ENCODE results near the gene LYZ. TPM values are rescaled to one million over a fixed set of nuclear protein-coding genes. Genes with fewer than 3 reads are reported as not detected.

Gene LYZ
- total RNA-seq, 1 donor from 2014 or later = 0.37 TPM

DNA sequence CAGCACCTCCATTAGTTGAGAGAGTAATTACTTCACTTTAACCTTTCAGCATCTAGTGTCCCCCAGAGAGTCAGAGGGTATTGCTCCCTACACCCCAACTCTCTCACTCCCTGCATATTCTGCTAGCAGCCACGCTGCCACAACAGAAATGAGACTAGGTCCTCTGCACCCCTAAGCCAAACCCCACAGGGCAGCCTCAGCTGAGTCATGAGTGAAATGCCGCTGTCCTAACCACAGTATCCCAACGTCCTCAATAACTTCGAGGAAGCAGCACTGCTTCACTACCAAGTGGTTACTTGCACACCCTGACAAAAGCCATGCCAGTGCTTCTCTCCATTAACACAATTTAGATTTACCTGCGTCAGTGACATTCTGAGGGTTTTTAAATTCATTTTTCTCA, 6.9 kb upstream of the LYZ start:
- Mint-ChIP-seq H3K36me3 (ENCODE audit: unreplicated experiment) (no peaks in the 10 kb centered on the region), H3K4me3 (ENCODE audit: unreplicated experiment) (no peak overlapping the region), H3K27ac (ENCODE audit: unreplicated experiment) (no peak overlapping the region), H3K9me3 (ENCODE audit: unreplicated experiment) (no peaks in the 10 kb centered on the region), H3K4me1 (ENCODE audit: low read depth, unreplicated experiment) (no peaks in the 10 kb centered on the region), H3K27me3 (ENCODE audit: unreplicated experiment) (no peaks in the 10 kb centered on the region)
- TF ChIP-seq, protein P1, sequence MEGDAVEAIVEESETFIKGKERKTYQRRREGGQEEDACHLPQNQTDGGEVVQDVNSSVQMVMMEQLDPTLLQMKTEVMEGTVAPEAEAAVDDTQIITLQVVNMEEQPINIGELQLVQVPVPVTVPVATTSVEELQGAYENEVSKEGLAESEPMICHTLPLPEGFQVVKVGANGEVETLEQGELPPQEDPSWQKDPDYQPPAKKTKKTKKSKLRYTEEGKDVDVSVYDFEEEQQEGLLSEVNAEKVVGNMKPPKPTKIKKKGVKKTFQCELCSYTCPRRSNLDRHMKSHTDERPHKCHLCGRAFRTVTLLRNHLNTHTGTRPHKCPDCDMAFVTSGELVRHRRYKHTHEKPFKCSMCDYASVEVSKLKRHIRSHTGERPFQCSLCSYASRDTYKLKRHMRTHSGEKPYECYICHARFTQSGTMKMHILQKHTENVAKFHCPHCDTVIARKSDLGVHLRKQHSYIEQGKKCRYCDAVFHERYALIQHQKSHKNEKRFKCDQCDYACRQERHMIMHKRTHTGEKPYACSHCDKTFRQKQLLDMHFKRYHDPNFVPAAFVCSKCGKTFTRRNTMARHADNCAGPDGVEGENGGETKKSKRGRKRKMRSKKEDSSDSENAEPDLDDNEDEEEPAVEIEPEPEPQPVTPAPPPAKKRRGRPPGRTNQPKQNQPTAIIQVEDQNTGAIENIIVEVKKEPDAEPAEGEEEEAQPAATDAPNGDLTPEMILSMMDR (IDR thresholded peaks at IDR 0.05; ENCODE audit: partially characterized antibody, unreplicated experiment) = no peak
- no peak for DNase-seq

DNA sequence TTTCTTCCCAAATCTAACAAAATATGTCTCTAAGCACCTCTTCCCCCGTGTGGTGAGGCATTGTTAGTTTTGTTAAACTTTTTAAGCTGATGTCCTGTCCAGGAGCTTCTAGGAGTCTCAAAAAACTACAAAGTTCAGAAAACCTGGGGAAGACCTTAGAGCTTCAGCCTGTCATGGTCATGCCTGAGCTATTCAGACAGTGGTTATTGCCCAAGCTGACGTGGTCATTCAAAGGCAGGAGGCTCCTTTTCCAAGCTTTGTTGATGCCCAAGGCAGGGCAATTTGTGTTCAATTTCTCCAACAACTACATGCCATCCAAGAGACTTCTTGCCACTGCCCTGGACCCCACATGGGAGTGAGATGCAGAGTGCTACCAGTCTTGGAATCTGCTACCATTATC, 5.8 kb upstream of the LYZ start:
- Mint-ChIP-seq H3K36me3 (ENCODE audit: unreplicated experiment) (no peaks in the 10 kb centered on the region), H3K27me3 (ENCODE audit: unreplicated experiment) (no peaks in the 10 kb centered on the region), H3K4me1 (ENCODE audit: low read depth, unreplicated experiment) (no peaks in the 10 kb centered on the region), H3K4me3 (ENCODE audit: unreplicated experiment) (no peak overlapping the region), H3K9me3 (ENCODE audit: unreplicated experiment) (no peaks in the 10 kb centered on the region), H3K27ac (ENCODE audit: unreplicated experiment) (no peak overlapping the region)
- no peak for DNase-seq
- TF ChIP-seq, protein P1 (IDR thresholded peaks at IDR 0.05; ENCODE audit: partially characterized antibody, unreplicated experiment) = no peak

DNA sequence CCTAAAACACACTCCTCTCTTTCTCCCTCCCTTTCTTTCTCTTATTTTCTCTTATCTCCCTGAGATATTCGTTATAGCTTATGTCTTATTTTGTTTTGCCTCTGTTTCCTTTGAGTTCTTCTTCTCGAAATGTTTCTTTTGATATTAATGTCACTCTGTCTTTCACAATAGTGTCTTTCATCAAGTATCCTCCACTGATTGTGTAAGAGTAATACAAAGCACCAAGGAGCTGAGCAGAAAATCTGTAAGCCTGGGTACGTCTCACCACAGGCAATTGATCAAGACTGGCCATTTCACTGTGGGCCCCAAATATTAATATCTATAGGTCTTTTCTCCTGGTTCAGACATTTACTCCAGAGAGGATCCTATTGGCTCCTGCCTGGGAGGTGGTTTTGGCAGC, 4.8 kb upstream of the LYZ start:
- Mint-ChIP-seq H3K27me3 (ENCODE audit: unreplicated experiment) (no peaks in the 10 kb centered on the region), H3K27ac (ENCODE audit: unreplicated experiment) (no peak overlapping the region), H3K4me3 (ENCODE audit: unreplicated experiment) (no peak overlapping the region), H3K36me3 (ENCODE audit: unreplicated experiment) (no peaks in the 10 kb centered on the region), H3K4me1 (ENCODE audit: low read depth, unreplicated experiment) (no peaks in the 10 kb centered on the region), H3K9me3 (ENCODE audit: unreplicated experiment) (no peaks in the 10 kb centered on the region)
- no peak for DNase-seq
- TF ChIP-seq, protein P1 (IDR thresholded peaks at IDR 0.05; ENCODE audit: partially characterized antibody, unreplicated experiment) = no peak

DNA sequence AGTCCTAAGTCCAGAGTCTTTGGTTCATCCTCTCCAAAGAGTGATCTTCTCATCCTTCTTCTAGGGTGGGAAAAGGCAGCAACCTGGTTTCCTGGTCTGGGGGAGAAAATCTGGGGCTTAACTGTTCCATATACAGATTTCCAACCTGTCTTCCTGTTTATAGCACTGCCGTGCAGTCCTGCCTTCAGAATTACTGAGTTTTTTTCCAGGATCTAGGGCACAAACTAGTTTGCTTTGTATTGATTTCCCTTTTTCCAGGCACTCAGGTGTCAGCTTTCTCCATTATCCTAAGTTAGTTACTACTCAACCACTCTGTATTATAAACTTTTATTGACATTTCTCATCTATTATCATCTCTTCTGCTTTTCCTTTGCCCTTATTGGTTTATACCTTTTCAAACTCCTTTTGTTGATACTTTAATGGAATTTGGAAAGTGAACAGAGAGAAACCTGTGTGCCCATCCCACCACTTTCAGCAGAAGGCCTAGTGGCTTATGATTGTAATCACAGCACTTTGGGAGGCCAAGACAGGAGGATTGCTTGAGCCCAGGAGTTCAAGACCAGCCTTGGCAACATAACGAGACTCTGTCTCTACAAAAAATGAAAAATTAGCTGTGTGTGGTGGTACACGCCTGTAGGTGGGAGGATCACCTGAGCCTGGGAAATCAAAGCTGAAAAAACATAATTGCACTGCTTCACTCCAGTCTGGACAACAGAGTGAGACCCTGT, 4.1 kb upstream of the LYZ start:
- Mint-ChIP-seq H3K36me3 (ENCODE audit: unreplicated experiment) (no peaks in the 10 kb centered on the region), H3K27me3 (ENCODE audit: unreplicated experiment) (no peaks in the 10 kb centered on the region), H3K9me3 (ENCODE audit: unreplicated experiment) (no peaks in the 10 kb centered on the region), H3K27ac (ENCODE audit: unreplicated experiment) (no peak overlapping the region), H3K4me1 (ENCODE audit: low read depth, unreplicated experiment) (no peaks in the 10 kb centered on the region), H3K4me3 (ENCODE audit: unreplicated experiment) (no peak overlapping the region)
- DNase-seq = no peak
- TF ChIP-seq, protein P1 (IDR thresholded peaks at IDR 0.05; ENCODE audit: partially characterized antibody, unreplicated experiment) = no peak

DNA sequence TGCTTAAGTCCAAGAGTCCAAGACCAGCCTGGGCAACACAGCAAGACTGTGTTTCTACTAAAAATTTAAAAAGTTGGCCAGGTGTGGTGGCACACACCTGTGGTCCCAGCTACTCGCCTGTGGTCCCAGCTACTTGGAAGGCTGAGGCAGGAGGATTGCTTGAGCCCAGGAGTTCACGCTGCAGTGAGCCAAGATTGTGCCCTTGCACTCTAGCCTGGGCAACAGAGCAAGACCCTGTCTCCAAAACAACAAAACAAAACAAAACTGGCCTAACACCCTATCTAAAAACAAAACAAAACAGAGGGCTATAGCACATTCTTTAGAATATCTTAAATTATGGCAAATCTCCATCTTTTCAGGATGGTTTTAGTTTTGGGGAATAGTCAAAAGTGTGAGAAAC, 3.1 kb upstream of the LYZ start:
- no peaks in the 10 kb centered on the region for H3K4me1 Mint-ChIP-seq (ENCODE audit: low read depth, unreplicated experiment)
- no peaks in the 10 kb centered on the region for H3K27me3 Mint-ChIP-seq (ENCODE audit: unreplicated experiment)
- no peaks in the 10 kb centered on the region for H3K36me3 Mint-ChIP-seq (ENCODE audit: unreplicated experiment)
- no peak for DNase-seq
- H3K27ac Mint-ChIP-seq (ENCODE audit: unreplicated experiment) = no peak overlapping the region
- no peaks in the 10 kb centered on the region for H3K9me3 Mint-ChIP-seq (ENCODE audit: unreplicated experiment)
- TF ChIP-seq, protein P1 (IDR thresholded peaks at IDR 0.05; ENCODE audit: partially characterized antibody, unreplicated experiment) = no peak
- no peak overlapping the region for H3K4me3 Mint-ChIP-seq (ENCODE audit: unreplicated experiment)

Measured in glutamatergic neuron (in vitro differentiated cells).